ENCODE results near the gene KLK6. TPM values are rescaled to one million over a fixed set of nuclear protein-coding genes. Genes with fewer than 3 reads are reported as not detected.

Gene KLK6
- total RNA-seq, 1 donor from 2014 or later: not detected

DNA sequence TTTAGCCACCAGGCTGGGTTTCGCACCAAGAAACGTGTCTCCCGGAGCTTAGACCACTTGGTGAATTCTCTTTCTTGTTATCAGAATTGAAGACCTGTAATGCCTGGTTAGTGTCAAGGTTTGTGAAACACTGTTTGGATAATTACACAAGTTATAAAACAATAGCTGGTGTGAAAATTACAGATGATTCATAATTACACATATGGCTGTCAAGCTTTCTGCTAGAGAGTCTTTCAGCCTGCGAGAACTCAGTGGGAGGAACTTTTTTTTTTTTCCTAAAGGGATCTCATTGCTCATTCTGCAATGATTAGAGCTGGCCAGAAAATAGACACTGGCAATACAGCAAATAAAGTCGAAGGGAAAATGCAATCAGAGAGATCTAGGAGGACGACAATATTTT is 44.8 kb downstream of the KLK6 start:
- peaks cover 15% of the 10 kb centered on the region for H3K27me3 Mint-ChIP-seq
- no peak overlapping the region for H3K27ac Mint-ChIP-seq
- intact Hi-C loops (cut with micrococcal nuclease): loop anchor here (5.0 kb wide), 1 partner anchor 122 kb away; no protein-coding TSS in a partner anchor
- H3K36me3 Mint-ChIP-seq (ENCODE audit: low read depth): no peaks in the 10 kb centered on the region
- no peaks in the 10 kb centered on the region for H3K9me3 Mint-ChIP-seq
- no peak for DNase-seq
- no peak overlapping the region for H3K4me3 Mint-ChIP-seq
- peaks cover 11% of the 10 kb centered on the region for H3K4me1 Mint-ChIP-seq

DNA sequence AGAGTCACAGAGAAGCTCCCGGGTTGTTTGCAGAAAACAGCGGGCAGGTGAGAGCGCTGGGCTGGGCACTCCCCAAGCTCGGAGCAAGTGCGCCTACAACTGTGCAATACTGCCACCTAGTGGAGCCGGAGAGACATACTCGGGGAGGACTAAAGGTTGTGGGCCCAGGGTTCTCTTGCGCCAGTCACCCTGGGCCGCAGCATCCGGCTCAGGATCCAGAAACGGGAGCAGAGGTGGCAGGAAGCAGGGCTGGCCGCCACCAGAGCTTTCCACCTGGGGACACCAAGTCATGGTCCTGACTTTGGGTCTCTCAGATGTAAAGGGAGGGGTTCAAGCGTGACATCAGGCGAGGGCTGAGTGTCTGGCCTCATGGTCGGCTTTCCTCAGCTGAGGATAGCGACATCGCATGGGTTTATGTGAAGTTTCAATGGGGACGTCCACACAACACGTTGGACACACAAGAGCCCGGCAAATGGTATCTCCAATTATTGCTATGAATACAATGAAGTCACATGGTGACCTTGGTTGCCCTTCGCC is 47.0 kb downstream of the KLK6 start:
- Mint-ChIP-seq H3K9me3 (no peaks in the 10 kb centered on the region), H3K4me1 (peaks cover 11% of the 10 kb centered on the region), H3K36me3 (ENCODE audit: low read depth) (no peaks in the 10 kb centered on the region), H3K4me3 (no peak overlapping the region), H3K27ac (peak overlapping the region; percentile 26), H3K27me3 (peaks cover 15% of the 10 kb centered on the region)
- DNase-seq: peak; percentile 93
- intact Hi-C loops (cut with micrococcal nuclease): loop anchor here (1.0 to 5.0 kb wide), 2 partner anchors 16 to 120 kb away; no protein-coding TSS in a partner anchor

DNA sequence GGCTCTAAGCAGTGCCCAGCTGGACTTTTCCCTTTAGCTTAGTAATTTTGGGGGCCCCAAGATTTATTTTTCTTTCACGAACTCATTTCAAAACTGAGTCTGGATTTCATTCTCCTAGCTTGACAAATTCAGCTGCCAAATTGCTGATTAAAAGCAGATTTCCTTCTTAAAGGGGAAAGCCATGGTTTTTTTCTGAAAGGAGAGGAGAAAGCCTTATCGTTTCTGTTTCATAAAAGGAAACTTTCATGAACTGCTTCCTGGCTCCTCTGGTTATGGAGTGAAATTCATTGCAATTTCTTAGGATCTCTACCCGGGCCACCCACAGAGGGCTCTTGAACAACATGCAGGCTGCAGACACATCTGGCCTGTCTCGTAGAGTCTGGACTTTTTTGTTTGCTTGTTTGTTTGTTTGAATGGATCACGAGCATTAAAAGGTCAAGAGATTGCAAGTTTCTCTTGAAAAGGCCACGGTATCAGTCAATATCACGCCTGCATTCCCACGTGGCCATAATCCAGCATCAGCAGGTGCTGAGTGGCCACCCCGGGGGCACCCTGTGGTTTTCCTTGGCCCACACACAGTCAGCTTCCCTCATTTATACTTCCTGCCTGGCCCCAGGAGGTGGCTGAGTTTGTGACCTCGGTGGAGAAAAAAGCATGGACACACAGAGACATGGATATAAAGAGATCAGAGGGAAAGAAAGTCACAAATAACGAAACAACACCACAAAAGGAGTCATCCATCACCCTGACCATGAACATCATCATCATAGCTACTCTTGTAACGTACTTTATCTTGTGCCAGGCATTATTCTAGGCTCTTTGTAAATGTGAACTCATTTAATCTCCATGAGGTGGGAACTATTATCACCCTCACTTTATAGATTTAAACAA is 47.7 kb downstream of the KLK6 start:
- peaks cover 11% of the 10 kb centered on the region for H3K4me1 Mint-ChIP-seq
- peak overlapping the region; percentile 26 for H3K27ac Mint-ChIP-seq
- no peak for DNase-seq
- no peaks in the 10 kb centered on the region for H3K9me3 Mint-ChIP-seq
- intact Hi-C loops (cut with micrococcal nuclease): loop anchor here (1.0 to 5.0 kb wide), 2 partner anchors 15 to 119 kb away; no protein-coding TSS in a partner anchor
- H3K27me3 Mint-ChIP-seq: peaks cover 18% of the 10 kb centered on the region
- H3K4me3 Mint-ChIP-seq: no peak overlapping the region
- H3K36me3 Mint-ChIP-seq (ENCODE audit: low read depth): no peaks in the 10 kb centered on the region

DNA sequence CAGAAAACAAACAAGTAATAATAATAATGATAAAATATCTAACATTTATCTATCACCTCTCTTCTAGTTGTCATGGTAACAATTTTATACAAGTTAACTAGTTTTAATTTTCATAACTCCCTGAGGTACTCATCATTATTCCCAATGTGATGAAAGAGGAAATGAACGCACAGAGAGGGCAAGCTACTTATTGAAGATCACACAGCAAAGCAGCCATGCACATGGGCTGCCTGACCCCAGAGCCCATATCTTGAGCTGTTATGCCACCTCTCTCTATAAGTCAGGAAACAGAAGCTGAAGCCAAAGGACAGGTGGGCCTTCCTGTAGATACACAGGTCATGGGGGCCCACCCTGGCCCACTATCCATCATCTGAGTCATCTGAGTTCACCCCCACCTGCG is 53.3 kb downstream of the KLK6 start:
- Mint-ChIP-seq H3K36me3 (ENCODE audit: low read depth) (no peaks in the 10 kb centered on the region), H3K9me3 (no peaks in the 10 kb centered on the region), H3K27ac (no peak overlapping the region), H3K4me3 (no peak overlapping the region), H3K4me1 (peaks cover 2% of the 10 kb centered on the region), H3K27me3 (peaks cover 10% of the 10 kb centered on the region)
- intact Hi-C loops (cut with micrococcal nuclease): no loop called here
- DNase-seq: no peak

DNA sequence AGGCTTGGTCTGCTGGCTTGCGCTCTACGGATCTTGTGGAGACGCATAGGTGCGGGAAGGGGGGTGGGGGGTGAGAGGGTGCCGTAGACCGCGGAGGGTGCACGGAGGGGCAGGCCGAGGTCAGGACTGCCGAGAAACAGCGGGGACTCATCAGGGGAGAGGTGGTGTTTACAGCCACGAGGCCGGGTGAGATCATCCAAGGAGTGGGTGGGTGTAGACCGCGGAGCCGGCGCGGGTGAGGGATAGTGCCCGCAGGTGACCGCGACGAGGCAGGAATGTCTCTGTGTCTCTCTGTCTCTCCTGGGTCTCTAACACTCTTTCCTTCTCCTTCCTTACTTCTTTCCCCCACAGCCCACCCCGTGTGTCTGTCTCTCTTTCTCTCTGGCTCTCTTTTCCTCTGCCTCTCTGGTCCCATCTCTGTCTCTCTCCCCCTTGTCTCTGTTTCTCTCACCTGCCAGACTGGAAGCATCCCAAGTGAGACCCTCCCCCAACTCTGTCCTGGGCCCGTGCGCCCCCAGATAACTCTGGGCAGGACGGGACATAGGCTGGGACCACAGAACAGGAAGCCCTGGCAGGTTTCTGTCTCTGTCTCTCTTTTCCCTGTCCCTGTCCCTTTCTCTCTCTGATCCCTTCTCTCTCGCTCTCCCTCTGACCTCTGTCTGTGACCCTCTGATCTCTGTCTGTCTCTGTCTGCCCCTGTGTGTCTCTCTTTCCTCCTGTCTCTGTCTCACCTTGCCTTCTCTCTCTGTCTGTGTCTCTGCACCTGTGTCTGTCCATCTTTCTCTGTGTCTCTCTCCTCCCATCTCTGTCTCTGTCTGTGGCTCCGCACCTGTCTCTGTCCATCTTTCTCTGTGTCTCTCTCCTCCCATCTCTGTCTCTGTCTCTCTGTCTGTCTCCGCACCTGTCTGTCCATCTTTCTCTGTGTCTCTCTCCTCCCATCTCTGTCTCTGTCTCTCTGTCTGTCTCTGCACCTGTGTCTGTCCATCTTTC is 56.4 kb downstream of the KLK6 start:
- Mint-ChIP-seq H3K27me3 (peaks cover 35% of the 10 kb centered on the region), H3K4me1 (peaks cover 2% of the 10 kb centered on the region), H3K27ac (no peak overlapping the region), H3K4me3 (no peak overlapping the region), H3K36me3 (ENCODE audit: low read depth) (no peaks in the 10 kb centered on the region), H3K9me3 (no peaks in the 10 kb centered on the region)
- no peak for DNase-seq
- intact Hi-C loops (cut with micrococcal nuclease): no loop called here

DNA sequence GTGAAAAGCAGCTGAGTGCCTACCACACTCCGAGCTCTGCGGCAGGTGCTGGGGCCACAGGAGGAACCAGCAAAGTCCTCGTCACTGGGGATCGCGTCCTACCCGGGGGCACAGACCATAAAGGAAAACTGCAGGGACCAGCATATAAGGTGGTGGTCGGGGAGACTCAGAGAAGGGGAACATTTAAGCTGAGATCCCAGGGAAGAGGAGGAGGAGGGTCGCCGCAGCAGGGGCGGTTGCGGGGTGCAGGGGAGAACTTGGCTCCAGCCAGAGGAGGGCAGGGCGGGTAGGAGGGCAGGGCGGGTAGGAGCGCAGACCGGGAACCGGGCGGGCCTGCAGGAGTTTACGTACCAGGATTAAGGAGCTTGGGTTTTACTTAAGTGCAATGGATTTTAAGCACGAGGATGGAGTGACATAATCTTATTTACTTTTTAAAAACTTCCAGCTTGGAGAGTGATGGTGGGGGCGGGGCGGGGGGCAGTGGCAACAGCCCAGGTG is 57.2 kb downstream of the KLK6 start:
- Mint-ChIP-seq H3K27me3 (peaks cover 37% of the 10 kb centered on the region), H3K36me3 (ENCODE audit: low read depth) (no peaks in the 10 kb centered on the region), H3K9me3 (no peaks in the 10 kb centered on the region), H3K4me3 (no peak overlapping the region), H3K4me1 (peaks cover 2% of the 10 kb centered on the region), H3K27ac (no peak overlapping the region)
- no peak for DNase-seq
- intact Hi-C loops (cut with micrococcal nuclease): no loop called here

DNA sequence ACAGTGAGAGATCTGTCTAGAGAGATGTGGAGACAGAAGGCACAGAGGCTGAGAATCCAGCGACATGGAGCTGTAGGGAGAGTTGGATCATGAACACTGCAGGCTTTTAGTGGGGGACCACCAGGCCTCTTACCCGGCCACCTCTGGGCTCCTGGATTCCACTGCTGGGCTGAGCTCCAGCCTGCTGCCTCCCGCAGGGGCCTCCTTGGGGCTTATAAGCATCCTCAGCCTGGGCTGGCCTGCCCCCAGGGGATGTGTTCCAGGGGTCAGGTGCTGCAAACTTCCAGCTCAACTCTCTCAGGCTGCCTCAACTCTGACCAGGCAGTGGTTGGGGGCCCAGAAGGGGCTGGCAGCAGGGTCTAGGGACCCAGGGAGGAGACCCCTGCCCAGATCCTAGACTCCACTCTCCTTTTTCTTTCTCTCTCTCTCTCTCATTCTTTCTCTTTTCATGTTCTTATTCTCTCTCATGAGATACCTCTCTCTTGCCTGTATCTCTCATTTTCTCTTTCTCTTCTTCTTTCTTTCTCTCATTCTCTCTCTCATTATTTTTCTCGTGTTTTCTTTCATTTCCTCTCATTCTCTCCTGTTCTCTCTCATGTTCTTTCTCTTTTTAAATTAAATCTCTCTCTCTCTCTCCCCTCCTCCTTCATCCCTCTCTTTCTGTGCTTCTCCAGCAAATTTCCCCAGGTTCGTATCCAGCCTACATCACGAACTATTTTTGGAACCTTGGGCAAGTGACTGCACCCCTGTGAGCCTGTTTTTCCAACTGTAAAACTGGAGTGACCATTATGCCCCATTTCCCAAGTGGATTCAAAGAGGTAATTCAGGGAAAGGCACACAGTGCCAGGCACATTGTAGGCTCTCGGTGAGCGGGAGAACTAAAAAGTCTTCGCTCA is 57.9 kb downstream of the KLK6 start, which contains the start of gene KLK4:
KLK4 (minus strand) TSS at position 190 of the 896 bp plus-strand sequence. CDS start 657 bp downstream, outside the sequence.
- H3K27ac Mint-ChIP-seq: no peak within 1 kb of the TSS
- no peak for DNase-seq
- H3K9me3 Mint-ChIP-seq: no peaks in the 10 kb centered on the region
- intact Hi-C loops (cut with micrococcal nuclease): no loop called here
- peaks cover 2% of the 10 kb centered on the region for H3K4me1 Mint-ChIP-seq
- H3K36me3 Mint-ChIP-seq (ENCODE audit: low read depth): no peaks in the 10 kb centered on the region
- peaks cover 35% of the 10 kb centered on the region for H3K27me3 Mint-ChIP-seq
- H3K4me3 Mint-ChIP-seq: no peak within 1 kb of the TSS

DNA sequence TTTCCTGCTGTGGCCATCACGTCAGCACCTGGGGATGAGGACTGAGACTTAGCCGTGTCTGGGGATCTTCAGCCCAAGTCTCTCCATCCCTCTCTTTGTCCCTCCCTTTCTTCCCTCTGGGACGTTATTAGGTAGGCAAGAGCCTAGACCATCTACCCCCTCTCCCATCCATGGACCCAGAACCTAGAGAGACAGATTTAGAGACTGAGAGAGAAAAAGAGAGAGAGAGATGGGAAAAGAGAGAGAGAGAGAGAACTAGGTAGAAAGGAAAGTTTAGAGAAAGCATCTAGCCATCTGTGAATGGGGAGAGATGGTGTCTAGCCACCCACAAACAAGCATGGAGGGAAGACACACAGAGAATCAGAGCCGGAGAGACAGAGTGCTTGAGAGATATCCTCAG is 58.7 kb downstream of the KLK6 start:
- H3K4me3 Mint-ChIP-seq: no peak overlapping the region

DNA sequence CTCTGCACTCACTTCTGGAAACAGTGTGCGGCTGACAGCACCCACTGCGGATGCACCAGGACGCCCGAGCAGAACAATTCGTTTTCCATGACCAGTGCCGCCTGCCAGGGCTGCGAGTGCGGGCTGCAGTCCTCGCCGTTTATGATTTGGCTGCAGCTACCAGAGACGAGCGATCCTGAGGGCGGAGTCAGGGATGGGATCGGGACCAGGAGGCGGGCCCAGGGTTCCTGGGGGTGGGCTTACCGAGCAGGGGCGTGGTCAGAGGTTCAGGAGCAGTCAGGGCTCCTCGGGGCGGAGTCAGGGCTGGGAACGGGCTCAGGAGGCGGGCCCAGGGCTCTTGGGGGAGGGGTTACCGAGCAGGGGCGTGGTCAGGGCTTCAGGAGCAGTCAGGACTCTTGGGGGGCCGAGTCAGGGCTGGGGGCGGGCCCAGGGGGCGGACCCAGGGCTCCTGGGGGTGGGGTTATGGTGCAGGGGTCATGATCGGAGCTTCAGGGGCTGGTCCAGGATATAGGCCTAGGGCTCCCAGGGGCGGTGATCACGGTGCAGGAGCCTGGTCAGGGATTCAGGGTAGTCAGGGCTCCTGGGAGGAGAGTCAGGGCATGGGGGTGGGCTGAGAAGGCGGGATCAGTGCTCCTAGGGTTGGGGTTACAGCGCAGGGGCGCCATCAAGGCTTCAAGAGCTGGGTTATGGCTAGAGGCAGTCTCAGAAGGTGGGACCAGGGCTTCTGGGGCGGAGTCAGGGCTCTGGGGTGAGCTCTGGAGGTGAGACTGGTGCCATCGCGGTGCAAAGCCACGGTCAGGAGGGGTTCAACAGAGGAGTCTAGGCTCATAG is 59.9 kb downstream of the KLK6 start:
- intact Hi-C loops (cut with micrococcal nuclease): no loop called here
- H3K4me3 Mint-ChIP-seq: peak overlapping the region; percentile 51
- no peaks in the 10 kb centered on the region for H3K9me3 Mint-ChIP-seq
- peaks cover 32% of the 10 kb centered on the region for H3K27me3 Mint-ChIP-seq
- peaks cover 2% of the 10 kb centered on the region for H3K4me1 Mint-ChIP-seq
- H3K36me3 Mint-ChIP-seq (ENCODE audit: low read depth): no peaks in the 10 kb centered on the region
- peak; percentile 83 for DNase-seq
- no peak overlapping the region for H3K27ac Mint-ChIP-seq

More for the DNA sequence above, 58.7 kb downstream of the KLK6 start:
- H3K27ac Mint-ChIP-seq: no peak overlapping the region
- H3K9me3 Mint-ChIP-seq: no peaks in the 10 kb centered on the region
- intact Hi-C loops (cut with micrococcal nuclease): no loop called here
- DNase-seq: no peak
- peaks cover 2% of the 10 kb centered on the region for H3K4me1 Mint-ChIP-seq
- peaks cover 32% of the 10 kb centered on the region for H3K27me3 Mint-ChIP-seq
- H3K36me3 Mint-ChIP-seq (ENCODE audit: low read depth): no peaks in the 10 kb centered on the region
